Head of caudate nucleus (tissue), 42 donors: ENCODE measurements around the gene CYP26C1.
A peak's percentile ranks its signal among the peaks of the same experiment; 100 is the strongest.
"Not testable (repeated sequence)": the region's sequence is repeated elsewhere in the genome, so short reads cannot be mapped to it uniquely, and the experiment has no call there.

Experiments used
- DNase-seq, 42 donors: peaks; one replicate each; pipeline versions ENCODE4 v3.0.0 to v3.0.0-alpha.2; 2020 to 2021; ENCODE audit warnings: mixed read lengths in 7 of 42
- intact Hi-C: fragments of 100-400 bp; cut with DNase I; formaldehyde crosslinking; loops from one replicate; pipeline ENCODE4 v1.15.0; 2022

Gene CYP26C1

DNA sequence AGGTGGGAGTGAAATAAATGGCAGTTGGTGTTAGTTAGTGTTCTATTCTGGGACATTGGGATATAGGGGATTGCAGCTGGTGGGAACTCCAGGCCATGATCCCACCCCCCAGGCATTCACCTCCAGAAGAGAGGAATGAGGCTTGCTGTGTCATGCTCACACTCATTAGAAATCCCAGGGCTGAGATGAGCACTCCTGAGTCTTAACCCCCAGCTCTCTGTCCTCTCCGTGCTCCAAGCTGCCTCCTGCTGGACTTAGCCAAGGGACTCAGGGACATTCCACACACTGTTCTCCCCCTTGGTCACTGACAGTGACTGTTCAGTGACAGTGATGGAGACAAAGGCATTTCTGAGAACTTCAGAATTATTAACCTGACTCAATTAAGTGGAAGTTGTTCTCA, 34.6 kb downstream of the CYP26C1 start:
- no peak for DNase-seq
- intact Hi-C loops = no loop called here

DNA sequence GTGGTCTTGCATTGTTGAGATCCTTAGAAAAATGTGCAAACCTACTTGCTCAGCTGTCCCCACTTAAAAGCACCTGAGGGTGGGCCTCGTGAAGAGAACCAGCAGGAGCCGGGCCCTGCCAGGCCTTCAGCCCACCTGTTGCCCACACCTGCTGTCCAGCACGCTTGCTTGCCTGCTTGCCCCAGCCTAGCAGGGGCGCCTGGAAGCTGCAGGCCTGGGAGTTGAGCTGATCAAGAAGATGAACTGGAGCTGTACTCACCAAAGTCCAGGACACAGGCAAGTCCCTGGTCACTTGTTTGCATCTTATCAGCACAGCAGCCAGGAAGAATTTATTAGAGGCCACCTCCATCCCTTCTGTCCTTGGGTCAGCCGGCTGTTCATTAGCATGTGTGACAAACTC, 36.3 kb downstream of the CYP26C1 start:
- DNase-seq = no peak
- intact Hi-C loops = no loop called here

DNA sequence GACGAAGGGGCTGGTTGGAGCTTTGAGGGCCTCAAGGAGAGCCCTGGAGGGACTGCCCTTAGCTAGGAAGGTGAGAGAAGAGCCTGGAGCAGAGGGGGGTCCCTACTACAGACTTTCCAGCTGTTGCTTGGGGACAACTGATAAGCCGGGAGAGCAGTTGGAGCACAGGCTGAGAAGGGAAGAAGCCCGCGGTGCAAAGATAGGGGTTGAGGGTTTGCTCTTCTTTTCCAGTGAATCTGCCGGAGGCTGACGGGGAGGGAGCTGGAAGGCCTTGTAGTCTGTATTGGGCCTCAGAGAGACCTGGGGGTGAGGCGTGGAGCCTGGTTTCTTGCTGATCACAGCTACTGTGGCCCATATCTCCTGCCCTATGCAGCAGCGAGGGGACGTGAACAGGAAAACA, 36.8 kb downstream of the CYP26C1 start:
- intact Hi-C loops = no loop called here
- DNase-seq = peak in 1 of 42 donors; percentile 21

DNA sequence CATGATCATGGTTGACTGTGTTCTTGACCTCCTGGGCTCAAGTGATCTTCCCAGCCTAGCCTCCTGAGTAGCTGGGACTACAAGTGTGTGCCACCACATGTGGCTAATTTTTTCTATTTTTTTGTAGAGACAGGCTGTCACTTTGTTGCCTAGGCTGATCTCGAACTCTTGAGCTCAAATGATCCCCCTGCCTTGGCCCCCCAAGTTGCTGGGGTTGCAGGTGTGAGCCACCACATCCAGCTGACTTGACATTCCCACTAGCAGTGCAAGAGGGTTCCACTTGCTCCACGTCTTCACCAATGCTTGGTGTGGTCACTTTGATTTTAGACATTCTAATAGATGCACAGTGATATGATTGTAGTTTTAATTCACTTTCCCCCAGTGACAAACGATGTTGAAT, 38.2 kb downstream of the CYP26C1 start:
- intact Hi-C loops = no loop called here
- peak in 1 of 42 donors; percentile 31 for DNase-seq

DNA sequence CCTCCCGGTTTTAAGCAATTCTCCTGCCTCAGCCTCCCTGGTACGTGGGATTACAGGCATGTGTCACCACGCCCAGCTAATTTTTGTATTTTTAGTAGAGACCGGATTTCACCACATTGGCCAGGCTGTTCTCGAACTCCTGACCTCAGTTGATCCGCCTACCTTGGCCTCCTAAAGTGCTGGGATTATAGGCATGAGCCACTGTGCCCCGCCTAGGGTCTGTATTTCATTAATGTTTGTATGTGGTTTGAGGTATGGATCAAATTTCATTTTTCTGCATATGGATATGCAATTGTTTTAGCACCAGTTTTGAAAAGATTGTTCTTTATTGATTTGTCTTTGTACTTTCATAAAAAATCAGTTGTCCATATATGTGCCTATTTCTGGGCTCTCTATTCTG, 39.1 kb downstream of the CYP26C1 start:
- intact Hi-C loops = no loop called here
- no peak for DNase-seq

DNA sequence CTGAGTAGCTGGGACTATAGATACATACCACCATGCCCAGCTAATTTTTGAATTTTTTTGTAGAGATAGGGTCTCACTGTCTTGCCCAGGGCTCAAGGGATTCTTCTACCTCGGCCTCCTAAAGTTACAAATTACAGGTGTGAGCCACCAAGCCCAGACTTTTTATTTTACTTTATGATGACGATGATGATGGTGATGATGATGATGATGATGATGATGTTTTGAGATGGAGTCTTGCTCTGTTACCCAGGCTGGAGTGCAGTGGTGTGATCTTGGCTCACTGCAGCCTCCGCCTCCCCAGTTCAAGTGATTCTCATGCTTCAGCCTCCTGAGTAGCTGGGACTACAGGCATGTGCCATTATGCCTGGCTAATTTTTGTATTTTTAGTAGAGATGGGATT, 40.5 kb downstream of the CYP26C1 start:
- DNase-seq, intact Hi-C loops: not testable (repeated sequence)

DNA sequence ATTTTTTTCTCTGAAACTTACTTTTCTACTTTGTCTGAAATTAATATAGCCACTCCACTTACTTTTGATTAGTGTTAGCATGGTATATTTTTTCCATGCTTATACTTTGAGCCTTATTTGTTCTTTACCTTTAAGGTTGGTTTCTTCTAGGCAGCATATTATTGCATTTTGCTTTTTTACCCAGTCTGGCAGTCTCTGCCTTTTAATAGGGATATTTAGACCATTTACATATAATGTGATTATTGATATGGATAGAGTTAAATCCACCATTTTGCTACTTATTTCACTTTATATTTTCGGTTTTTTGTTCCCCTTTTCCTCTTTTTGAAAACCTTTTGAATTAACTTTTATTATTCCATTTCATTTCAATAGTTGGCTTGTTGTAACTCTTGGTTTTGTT, 43.4 kb downstream of the CYP26C1 start:
- intact Hi-C loops = no loop called here
- no peak for DNase-seq

DNA sequence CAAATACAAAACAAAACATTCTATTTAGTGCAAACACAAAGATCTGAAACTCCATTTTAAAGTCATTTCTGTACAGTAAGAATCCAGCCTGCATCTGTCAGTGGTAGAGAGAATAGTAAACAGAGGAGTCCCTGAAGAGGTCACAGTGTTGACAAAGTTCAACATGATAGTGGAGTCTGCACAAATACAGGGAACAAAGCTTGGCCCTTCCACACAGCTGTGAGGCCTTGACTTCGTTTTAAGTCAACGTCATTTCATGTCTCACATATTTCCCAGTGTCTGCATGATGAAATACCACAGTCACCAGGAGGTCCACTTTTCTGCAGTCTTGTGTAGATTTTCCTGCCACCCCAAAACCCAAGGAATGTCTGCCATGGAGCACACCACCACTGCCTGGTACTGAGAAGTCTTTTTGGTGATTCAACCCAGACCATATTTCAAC, 46.1 kb downstream of the CYP26C1 start:
- intact Hi-C loops = no loop called here
- DNase-seq = no peak

DNA sequence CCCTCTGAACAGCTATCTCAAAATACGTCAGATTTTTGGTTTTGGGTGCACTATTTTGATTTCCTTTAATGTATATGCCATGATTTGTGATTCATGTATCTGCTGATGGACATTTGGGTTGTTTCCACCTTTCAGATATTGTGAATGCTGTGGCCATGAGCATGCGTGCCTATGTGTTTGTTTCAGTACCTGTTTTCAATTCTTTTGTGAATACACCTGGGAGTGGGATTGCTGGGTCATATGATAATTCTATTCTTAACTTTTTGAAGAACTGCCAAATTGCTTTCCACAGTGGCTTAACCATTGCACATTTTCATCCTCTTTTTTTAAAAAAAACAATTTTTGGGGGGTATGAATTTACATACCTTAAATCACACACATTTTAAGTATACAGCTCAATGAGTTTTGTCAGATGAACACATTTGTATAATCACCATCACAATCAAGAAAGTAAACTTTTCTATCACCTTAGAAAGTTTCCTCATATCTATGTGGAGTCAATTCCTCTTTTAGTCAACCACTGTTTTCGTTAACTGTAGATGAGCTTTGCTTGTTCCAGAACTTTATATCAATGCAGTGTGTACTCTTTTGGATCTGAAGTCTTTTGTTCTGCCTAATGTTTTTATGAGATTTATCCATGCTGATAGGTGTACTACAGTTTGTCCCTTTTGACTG, 50.0 kb downstream of the CYP26C1 start:
- DNase-seq = no peak
- intact Hi-C loops = no loop called here

DNA sequence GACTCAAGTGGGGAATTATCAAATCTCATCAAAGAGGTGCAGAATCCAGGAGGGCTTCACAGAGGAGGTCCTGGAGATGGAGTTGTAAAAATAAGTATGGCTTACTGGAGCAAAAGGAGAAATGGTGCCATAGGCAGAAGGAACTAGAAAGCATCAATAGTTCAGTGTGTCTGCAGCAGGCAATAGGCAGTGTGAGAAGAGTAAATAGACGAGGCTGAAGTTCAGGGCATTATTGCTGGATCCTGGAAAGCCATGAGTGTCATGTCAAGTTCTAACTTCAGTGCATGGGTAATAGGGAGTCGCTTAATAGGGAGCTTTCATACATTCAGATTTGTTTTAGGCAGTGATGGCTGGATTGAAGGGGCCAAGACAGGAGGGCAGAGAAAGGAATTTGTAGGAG, 52.4 kb downstream of the CYP26C1 start:
- DNase-seq = no peak
- intact Hi-C loops = no loop called here

DNA sequence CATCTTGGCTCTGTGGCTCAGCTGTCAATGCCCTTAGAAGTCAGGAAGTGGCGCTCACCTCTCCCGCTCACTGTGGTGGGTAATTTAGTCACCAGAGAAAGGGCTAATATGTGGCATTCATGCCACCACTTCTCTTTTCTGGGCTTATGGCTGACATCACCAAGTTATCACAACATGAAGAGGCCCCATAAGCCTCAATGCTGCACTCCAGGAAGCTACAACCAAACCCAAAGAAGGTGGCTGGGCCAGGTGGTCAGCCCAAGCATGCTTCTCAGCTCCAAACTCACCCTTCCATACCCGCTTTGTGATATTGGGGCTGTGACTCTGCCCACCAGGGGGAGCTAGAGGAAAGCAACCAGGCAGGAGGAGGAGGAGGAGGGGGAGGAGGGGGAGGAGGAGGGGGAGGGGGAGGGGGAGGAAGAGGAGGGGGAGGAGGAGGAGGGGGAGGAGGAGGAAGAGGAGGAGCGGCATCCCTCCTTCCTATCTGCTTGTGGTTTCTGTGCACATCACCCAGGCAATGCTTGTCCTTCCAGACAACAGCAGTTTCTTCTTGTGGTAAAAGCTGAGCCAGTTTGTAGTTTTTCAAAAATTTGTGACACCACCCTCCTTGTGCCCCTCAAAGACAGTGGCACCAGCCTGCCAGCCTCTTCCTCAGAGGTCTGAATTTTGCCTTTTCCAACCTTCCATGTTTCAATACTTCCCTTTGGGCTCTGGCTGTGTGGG, 55.2 kb downstream of the CYP26C1 start:
- DNase-seq = peak in 41 of 42 donors; percentile 12 to 82 (median 51)
- intact Hi-C loops = no loop called here
